Measurements from ENCODE around the gene PARD6G.

PARD6G gene

DNA sequence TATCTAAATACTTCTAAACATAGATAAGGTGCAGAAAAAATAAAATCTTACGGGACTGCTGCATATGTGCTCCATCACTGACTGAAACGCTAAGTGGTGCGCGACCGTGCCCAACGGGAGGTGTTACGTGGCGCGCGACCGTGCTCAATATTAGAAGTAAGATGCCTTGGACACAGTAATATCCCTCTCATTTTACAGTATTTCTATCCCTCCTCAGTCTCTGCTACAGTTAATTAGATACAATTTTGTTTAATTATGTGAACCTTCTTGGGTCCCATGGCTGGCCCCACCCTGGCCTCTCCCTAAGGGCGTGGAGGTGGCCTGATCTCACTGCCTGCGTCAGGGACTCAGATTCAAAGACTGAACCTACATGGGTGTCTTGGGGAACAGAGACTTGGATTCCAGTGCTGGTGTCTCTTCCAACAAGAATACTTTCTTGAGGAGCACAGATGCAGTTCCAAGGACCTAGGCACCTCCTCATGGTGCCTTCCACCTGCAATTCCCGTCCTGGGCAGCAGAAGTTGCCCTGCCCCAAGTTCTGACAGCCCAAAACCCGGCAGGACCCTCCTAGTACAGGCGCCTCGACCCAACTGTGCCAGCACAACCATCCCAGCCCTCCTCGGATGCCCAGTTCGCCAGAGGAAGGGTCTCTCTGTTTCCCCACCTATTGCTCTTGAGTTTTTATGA is 59.2 kb downstream of the PARD6G start:
- ChIA-PET POLR2A (no interaction called here), CTCF (no interaction called here)
- no peak for DNase-seq (ENCODE audit: extremely low spot score)
- TF ChIP-seq, protein P1, sequence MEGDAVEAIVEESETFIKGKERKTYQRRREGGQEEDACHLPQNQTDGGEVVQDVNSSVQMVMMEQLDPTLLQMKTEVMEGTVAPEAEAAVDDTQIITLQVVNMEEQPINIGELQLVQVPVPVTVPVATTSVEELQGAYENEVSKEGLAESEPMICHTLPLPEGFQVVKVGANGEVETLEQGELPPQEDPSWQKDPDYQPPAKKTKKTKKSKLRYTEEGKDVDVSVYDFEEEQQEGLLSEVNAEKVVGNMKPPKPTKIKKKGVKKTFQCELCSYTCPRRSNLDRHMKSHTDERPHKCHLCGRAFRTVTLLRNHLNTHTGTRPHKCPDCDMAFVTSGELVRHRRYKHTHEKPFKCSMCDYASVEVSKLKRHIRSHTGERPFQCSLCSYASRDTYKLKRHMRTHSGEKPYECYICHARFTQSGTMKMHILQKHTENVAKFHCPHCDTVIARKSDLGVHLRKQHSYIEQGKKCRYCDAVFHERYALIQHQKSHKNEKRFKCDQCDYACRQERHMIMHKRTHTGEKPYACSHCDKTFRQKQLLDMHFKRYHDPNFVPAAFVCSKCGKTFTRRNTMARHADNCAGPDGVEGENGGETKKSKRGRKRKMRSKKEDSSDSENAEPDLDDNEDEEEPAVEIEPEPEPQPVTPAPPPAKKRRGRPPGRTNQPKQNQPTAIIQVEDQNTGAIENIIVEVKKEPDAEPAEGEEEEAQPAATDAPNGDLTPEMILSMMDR (IDR thresholded peaks at IDR 0.05; ENCODE audit: control extremely low read depth, extremely low read depth, low read depth, missing control alignments) = no peak

- POLR2A ChIA-PET = no interaction called here
- TF ChIP-seq, protein P1 (IDR thresholded peaks at IDR 0.05; ENCODE audit: control extremely low read depth, extremely low read depth, low read depth, missing control alignments) = no peak
- CTCF ChIA-PET = no interaction called here
These were observed 61.8 kb downstream of the PARD6G start for GRCh38 chr18:80185545-80185944.

GRCh38 chr18:80184243-80184772 is 63.0 kb downstream of the PARD6G start:
- CTCF ChIA-PET = no interaction called here
- no peak for DNase-seq (ENCODE audit: extremely low spot score)
- TF ChIP-seq, protein P1 (IDR thresholded peaks at IDR 0.05; ENCODE audit: control extremely low read depth, extremely low read depth, low read depth, missing control alignments) = no peak
- POLR2A ChIA-PET = no interaction called here

More at GRCh38 chr18:80185545-80185944, 61.8 kb downstream of the PARD6G start:
- DNase-seq (ENCODE audit: extremely low spot score) = no peak

DNA sequence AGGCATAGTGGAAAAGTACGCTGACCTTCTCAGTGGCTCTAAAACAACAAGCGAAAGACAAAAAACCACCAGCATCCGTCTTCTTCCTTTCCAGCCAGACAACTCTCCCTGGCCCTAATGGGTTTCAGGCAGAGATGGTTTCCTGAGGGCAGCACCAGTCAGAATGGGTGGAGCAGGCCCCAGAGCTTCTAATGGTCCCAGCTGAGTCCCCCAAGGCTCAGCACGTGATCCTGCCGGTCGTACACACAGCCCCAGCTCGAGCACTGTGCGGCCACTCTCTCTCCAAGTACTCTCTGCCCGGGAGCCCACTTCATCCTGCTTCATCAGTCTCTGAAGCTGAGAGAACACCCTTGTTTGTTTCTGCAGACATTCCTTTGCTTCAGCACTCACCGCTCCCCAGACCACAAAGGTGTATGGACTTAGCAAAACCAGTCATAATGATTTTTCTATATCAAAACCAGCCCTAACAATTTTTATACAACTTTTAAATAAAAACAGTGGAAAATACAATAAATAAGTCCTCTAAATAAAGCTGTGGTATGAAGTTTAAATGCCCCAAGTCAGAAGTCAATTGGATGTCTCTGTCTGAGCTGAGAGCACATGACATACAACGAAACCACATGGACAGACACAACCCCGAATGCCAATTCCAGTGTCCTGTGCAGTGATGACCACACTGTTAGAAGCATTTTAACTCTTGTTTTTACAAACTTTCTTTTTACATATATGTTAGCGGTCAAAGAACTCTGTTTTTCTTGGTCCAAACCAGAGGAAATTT is 63.9 kb downstream of the PARD6G start:
- DNase-seq (ENCODE audit: extremely low spot score) = no peak
- POLR2A ChIA-PET = no interaction called here
- TF ChIP-seq, protein P1 (IDR thresholded peaks at IDR 0.05; ENCODE audit: control extremely low read depth, extremely low read depth, low read depth, missing control alignments) = no peak
- CTCF ChIA-PET = interaction anchor here (0.8 to 1.7 kb wide), 5 partner anchors 13 to 26 kb away, joined by 3 to 5 read pairs (median 3); no protein-coding TSS in a partner anchor

GRCh38 chr18:80182855-80183254 is 64.5 kb downstream of the PARD6G start:
- no peak for DNase-seq (ENCODE audit: extremely low spot score)
- POLR2A ChIA-PET = no interaction called here
- CTCF ChIA-PET = interaction anchor here (0.8 to 1.7 kb wide), 7 partner anchors 8 to 27 kb away, joined by 3 to 5 read pairs (median 4); no protein-coding TSS in a partner anchor
- TF ChIP-seq, protein P1 (IDR thresholded peaks at IDR 0.05; ENCODE audit: control extremely low read depth, extremely low read depth, low read depth, missing control alignments) = no peak

- TF ChIP-seq, protein P1 (IDR thresholded peaks at IDR 0.05; ENCODE audit: control extremely low read depth, extremely low read depth, low read depth, missing control alignments) = no peak
- DNase-seq (ENCODE audit: extremely low spot score) = no peak
- ChIA-PET CTCF (interaction anchor here (1.1 to 2.3 kb wide), 9 partner anchors 9 to 28 kb away, joined by 3 to 8 read pairs (median 4); no protein-coding TSS in a partner anchor), POLR2A (no interaction called here)
These were observed 65.5 kb downstream of the PARD6G start for GRCh38 chr18:80181642-80182461.

All from GM10248 (cell line).